NK-92 (cell line): ENCODE results near the gene RAD51B.
"Not testable (repeated sequence)": the region's sequence is repeated elsewhere in the genome, so short reads cannot be mapped to it uniquely, and the experiment has no call there.

ENCODE experiments used
- DNase-seq: peaks from one replicate; lab custom pipeline; 2025; ENCODE audit not compliant: unreplicated experiment; lab: John Stamatoyannopoulos, UW

The RAD51B gene

GRCh38 chr14:68109132-68109900, 289.7 kb downstream of the RAD51B start:
- DNase-seq: no peak

DNA sequence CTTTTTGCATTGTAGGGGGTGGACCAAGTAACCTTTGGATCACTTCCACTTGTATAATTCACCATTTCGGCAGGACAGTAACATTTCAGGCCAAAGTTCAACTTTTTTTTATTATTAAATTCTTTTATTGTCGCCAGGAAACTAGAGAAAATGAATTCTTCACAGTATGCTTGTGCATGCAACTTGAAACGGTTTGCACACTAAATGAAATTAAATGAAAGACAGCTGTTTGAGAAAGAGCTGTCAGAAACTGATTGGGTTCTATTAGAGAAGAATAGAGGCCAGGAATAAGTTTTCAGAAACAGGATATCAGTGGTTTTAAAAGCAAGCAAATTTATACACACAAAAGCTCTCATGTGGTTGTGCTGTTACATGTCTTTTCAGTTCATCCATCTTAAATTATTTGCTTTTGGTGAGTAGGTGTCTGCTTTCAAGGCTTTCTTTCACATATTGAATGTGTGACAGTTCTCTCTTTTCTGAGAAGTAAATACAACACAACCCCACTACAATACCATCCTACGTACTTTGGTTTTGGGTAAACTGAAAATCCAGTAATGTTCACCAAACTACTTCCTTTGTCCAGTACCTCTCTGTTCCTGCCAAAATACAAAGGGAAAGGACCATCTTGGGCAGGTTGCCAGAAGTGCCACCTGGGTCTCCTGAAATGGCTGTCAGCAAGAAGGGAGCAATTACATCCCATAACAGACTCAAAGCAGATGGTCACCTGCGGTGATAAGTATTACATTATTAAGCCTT, 291.7 kb downstream of the RAD51B start:
- no peak for DNase-seq

DNA sequence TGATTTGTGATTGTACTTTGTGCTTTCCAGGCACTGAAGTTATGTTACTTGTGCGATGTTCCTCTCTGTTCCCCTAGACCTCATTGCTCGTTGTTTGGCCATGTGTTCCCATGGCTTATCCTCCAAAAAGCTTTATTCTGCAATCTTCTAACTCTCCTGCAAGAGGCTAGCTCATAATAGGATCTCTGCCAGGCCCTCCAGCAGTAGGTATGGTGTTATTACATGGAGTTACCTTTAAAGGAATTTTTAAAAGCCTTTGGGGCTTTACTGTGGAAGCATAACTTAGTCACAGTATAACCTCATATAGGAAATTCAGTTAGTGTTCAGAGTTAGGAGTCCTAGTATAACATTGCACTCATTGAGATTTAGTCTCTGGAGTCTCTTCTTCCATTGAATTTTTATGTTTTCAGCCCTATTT, 292.3 kb downstream of the RAD51B start:
- DNase-seq: no peak

- no peak for DNase-seq
These were observed 292.9 kb downstream of the RAD51B start for GRCh38 chr14:68112442-68112841.

DNA sequence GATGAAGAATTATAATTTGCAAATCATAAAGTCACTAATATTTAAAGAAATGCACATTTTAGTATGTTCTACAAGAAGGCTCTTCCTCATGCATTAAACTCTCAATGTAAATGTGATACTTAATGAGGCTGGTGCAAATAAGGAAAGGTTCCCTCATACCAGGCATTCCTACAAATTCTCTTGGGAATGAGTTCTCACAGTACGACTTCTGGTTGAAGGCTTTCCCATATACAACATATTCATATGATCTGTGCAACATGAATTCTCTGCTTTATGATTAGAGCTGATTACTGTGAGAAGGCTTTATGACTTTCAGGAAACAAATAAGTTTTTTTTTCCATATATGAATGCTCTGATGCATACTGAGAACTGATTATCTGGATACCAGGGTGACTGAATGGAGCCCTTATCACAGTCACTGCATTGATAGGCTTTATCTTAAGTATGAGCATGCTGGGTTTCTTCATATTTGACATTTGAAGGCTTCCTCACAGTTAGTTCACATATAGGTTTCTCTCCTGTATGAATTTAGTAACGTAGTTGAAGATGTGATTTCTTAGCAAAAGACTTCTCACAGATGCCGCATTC, 293.9 kb downstream of the RAD51B start:
- DNase-seq: no peak

DNA sequence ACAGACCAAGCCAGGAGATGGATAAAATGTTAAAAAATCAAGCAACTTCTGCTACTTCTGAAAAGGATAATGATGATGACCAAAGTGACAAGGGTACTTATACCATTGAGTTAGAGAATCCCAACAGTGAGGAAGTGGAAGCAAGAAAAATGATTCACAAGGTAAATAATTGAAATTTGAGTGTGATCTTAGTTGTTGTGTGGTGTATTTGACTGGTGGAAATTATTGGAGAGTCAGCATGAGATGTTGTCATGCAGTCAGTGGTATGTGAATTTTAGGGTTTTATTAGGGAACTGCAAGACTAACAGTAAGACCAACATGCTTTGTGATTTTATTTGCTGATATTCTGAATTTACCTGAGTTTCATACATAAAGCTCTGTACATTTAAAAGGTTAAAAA, 296.4 kb downstream of the RAD51B start:
- DNase-seq: not testable (repeated sequence)

- DNase-seq: no peak
These were observed 303.1 kb downstream of the RAD51B start for GRCh38 chr14:68122651-68123050.

DNA sequence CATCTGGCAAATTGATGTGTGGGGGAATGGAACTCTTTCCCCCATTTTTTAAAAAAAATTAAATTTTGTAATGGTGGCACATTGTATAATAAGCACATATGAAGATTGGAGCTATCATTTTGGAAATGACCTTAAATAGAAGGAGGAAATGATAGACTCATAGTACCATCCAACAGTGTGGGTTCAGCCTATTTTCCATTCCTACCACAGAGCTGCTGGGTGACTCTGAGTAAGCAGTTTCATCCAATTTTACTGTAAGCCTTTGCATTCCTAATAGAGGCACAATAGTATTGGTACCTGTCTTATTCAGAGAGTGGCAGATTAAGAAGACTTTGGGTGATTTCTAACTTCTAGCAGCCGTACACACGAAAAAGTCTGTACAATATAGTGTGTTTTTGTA, 304.5 kb downstream of the RAD51B start:
- DNase-seq: no peak

- no peak for DNase-seq
These were observed 305.6 kb downstream of the RAD51B start for GRCh38 chr14:68124979-68125731.

- DNase-seq: no peak
These were observed 307.6 kb downstream of the RAD51B start for GRCh38 chr14:68127166-68127565.

GRCh38 chr14:68131907-68132306, 312.3 kb downstream of the RAD51B start:
- no peak for DNase-seq

- DNase-seq: no peak
These were observed 313.1 kb downstream of the RAD51B start for GRCh38 chr14:68132563-68133121.

DNA sequence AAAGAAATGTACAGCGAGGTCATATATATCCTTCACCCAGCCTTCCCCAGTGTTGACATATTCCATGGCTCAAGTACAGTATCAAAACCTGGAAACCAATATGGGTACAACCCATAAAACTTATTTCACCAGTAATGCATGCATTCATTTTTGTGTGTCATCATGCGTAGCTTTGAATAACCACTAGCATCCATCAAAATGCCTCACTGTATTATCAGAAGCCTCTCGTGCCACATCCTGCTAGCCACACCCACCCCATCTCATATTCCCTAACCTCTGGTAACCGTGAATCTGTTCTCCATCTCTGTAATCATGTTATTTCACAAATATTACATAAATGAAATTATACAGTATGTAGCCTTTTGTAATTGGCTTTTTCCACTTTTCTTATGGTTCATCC, 314.3 kb downstream of the RAD51B start:
- no peak for DNase-seq

DNA sequence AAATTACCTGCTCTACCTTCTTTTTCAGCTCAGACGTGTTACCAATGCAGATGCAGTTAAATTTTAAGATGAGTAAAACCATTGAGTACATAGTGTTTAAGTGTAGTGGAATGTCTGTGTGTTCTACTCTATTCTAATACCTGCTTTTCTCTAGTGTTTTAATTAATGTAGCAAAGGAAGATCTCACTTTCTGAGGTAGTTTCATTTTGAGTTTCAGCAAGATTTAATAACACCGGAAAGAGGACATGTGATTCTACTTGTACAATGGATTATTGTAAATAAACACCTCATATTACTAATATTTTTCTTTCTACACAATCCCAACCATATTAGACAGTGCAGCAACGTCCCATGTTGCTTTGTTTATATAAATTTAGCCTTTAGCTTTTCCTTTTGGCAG, 315.4 kb downstream of the RAD51B start:
- no peak for DNase-seq

GRCh38 chr14:68135566-68135965, 316.0 kb downstream of the RAD51B start:
- no peak for DNase-seq

DNA sequence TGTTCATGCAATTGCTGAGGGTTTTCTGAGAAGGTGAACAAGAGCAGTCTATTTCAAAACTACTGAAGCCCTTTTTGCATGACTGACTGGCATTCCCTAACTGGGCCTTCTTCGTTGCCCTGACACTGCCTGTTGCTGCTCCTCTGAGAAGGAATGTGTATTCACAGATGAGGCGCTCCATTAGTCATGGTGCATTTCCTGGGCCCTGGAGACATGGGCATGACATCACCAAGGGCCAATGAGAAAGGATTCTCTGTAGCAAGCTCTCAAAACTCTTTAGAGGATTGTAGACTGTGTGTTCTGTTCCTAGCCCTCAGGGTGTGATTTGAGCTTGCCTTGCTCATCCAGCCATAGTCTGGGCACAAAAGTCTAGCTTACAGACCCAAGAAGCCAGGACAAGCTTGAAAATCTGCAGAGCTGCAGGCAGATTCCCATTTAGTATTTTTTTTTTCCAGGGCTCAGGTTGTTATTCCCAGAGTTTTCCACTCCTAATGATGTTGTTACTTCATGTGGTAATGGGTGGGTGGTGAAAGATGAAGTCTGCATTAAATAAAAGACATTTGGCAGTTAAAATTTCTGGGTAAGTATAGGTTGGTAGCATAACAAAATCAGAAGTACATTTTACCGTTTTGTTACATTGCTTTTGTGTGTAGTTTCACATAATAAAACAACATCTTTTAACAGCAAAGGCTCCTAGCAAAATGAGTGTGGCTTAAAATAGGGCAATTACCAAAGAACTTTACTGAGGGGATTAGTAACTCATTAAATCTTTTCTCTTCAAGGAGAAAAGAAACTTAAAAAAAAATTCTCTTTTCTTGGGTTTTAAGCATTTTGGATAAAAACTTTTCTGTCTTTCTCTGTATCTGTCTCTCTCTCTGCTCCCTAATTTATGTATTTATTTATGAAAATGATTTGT, 318.4 kb downstream of the RAD51B start:
- DNase-seq: no peak

GRCh38 chr14:68139431-68140075, 320.0 kb downstream of the RAD51B start:
- no peak for DNase-seq

DNA sequence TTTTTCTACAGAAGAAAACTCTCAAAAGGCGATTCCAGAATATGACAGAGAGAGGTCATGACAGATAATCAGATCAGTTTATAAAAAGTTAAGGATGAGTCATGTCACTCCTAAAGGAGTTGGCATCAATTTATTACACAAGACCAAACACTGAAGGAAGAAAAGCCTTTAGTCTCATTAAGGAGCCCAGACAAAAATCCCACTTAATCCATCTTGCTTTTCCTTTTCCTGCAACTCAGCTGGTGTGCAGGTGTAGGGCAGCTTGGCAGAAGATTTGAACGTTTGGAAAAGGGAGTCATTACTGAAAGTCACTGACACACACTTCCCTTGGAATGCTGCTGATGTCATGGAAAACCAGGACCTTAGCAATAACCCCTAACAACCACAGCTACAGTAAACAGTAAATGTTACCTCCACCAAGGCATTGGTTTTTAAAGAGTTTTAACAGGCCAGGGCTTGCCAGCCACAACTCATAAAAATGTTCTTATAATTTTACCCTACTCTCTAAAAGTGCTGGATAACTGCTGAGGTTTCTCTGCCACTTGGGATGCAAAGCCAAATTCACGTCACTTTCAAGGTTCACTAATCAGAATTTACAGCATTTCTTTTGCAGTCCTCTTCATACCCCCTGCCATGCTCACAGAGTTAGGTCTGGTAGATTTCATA, 320.6 kb downstream of the RAD51B start:
- no peak for DNase-seq

DNA sequence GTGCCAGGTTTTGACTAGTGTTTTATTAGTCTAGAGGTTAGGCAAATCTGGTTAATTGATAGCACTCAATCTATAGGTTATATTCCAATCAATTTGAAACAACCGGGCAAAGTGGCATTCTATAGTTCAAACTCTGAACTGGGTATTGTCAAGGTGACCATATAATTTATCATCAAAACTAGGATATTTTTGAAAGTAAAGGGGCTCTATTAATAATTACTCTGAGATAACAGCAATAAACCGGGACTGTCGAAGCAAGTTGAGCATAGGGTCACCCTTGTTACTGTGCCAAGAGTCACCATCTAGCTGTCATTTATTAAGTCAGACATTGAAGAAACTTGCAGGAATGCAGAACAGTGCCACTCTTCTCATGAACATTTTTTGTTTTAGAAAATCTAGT, 321.2 kb downstream of the RAD51B start:
- no peak for DNase-seq
